Trophoblast cell (in vitro differentiated cells and primary cell): Measurements from ENCODE around the gene SLC9A4.

Experiments
- DNase-seq, 2 donors: peaks; one replicate each; pipeline ENCODE4 v3.0.0-alpha.2; 2016
- H2AFZ ChIP-seq: 2 replicates; pipeline ENCODE4 v1.6.1; 2013; ENCODE audit warnings: low read length, moderate library complexity, mild to moderate bottlenecking; ENCODE audit not compliant: insufficient read depth, poor library complexity
- H2AK5ac ChIP-seq: 2 replicates; pipeline ENCODE4 v1.6.1; 2013; ENCODE audit warnings: mild to moderate bottlenecking, low read length
- H2BK120ac ChIP-seq: 2 replicates; pipeline ENCODE4 v1.6.1; 2013; ENCODE audit warnings: low read length, mild to moderate bottlenecking, moderate library complexity; ENCODE audit not compliant: insufficient read depth, poor library complexity
- H2BK12ac ChIP-seq: 2 replicates; pipeline ENCODE4 v1.6.1; 2013; ENCODE audit warnings: mild to moderate bottlenecking, low read length, moderate library complexity
- H2BK5ac ChIP-seq: 2 replicates; pipeline ENCODE4 v1.6.1; 2013; ENCODE audit warnings: low read length, low read depth, moderate library complexity, mild to moderate bottlenecking; ENCODE audit not compliant: poor library complexity
- H3K14ac ChIP-seq: 2 replicates; pipeline ENCODE4 v1.6.1; 2013; ENCODE audit warnings: mild to moderate bottlenecking, low read length
- H3K18ac ChIP-seq: 2 replicates; pipeline ENCODE4 v1.6.1; 2013; ENCODE audit warnings: mild to moderate bottlenecking, low read length
- H3K23ac ChIP-seq: 2 replicates; pipeline ENCODE4 v1.6.1; 2013; ENCODE audit warnings: low read length
- H3K27ac ChIP-seq: 2 replicates; pipeline ENCODE4 v1.5.1; 2013; ENCODE audit warnings: low read depth, mild to moderate bottlenecking, inconsistent platforms, low read length, moderate library complexity
- H3K27me3 ChIP-seq: 2 replicates; pipeline ENCODE4 v1.6.1; 2013; ENCODE audit warnings: inconsistent platforms, mild to moderate bottlenecking, low read length, moderate library complexity; ENCODE audit not compliant: insufficient read depth
- H3K36me3 ChIP-seq, 2 experiments: 1 replicate in 1 of 2; 2 replicates in 1 of 2; pipeline ENCODE4 v1.6.1; 2013; ENCODE audit warnings: low read length in 2 of 2, mild to moderate bottlenecking in 2 of 2, moderate library complexity in 1 of 2; ENCODE audit not compliant: insufficient read depth in 2 of 2, control insufficient read depth in 1 of 2
- H3K4ac ChIP-seq: 2 replicates; pipeline ENCODE4 v1.6.1; 2013; ENCODE audit warnings: low read depth, mild to moderate bottlenecking, low read length, moderate library complexity
- H3K4me1 ChIP-seq, 2 experiments: 1 replicate in 1 of 2; 2 replicates in 1 of 2; pipeline ENCODE4 v1.6.1; 2013; ENCODE audit warnings: low read length in 2 of 2, mild to moderate bottlenecking in 2 of 2, moderate library complexity in 1 of 2; ENCODE audit not compliant: insufficient read depth in 2 of 2, control insufficient read depth in 1 of 2
- H3K4me2 ChIP-seq: 2 replicates; pipeline ENCODE4 v1.6.1; 2013; ENCODE audit warnings: inconsistent platforms, mild to moderate bottlenecking, low read length, moderate library complexity
- H3K4me3 ChIP-seq: 2 replicates; pipeline ENCODE4 v1.5.1; 2013; ENCODE audit warnings: mild to moderate bottlenecking, low read depth, low read length, inconsistent platforms
- H3K79me1 ChIP-seq: one replicate; pipeline ENCODE4 v1.6.1; 2013; ENCODE audit warnings: low read length
- H3K79me2 ChIP-seq: 2 replicates; pipeline ENCODE4 v1.6.1; 2013; ENCODE audit warnings: low read length, mild to moderate bottlenecking; ENCODE audit not compliant: control insufficient read depth, insufficient read depth, poor library complexity
- H3K9ac ChIP-seq: 2 replicates; pipeline ENCODE4 v1.6.1; 2013; ENCODE audit warnings: mild to moderate bottlenecking, low read length
- H3K9me3 ChIP-seq: 2 replicates; pipeline ENCODE4 v1.6.1; 2013; ENCODE audit warnings: low read depth, mild to moderate bottlenecking, control low read depth, inconsistent platforms, low read length; ENCODE audit not compliant: insufficient read depth
- H4K12ac ChIP-seq: 2 replicates; pipeline ENCODE4 v1.6.1; 2013; ENCODE audit warnings: low read depth, mild to moderate bottlenecking, low read length, moderate library complexity
- H4K8ac ChIP-seq: 2 replicates; pipeline ENCODE4 v1.6.1; 2013; ENCODE audit warnings: low read depth, mild to moderate bottlenecking, low read length, moderate library complexity
- H4K91ac ChIP-seq: one replicate; pipeline ENCODE4 v1.6.1; 2013; ENCODE audit warnings: low read depth, mild to moderate bottlenecking, low read length, moderate library complexity
- WGBS: extraction: QIAGEN DNeasy Blood & Tissue Kit; methylation state at CpG from one replicate; pipeline ENCODE4 v1.1.7; 2013; ENCODE audit warnings: missing lambda C conversion rate; ENCODE audit not compliant: insufficient read length, insufficient coverage; ENCODE audit errors: extremely low coverage; 5-methylcytosine and 5-hydroxymethylcytosine counted together

SLC9A4 gene

DNA sequence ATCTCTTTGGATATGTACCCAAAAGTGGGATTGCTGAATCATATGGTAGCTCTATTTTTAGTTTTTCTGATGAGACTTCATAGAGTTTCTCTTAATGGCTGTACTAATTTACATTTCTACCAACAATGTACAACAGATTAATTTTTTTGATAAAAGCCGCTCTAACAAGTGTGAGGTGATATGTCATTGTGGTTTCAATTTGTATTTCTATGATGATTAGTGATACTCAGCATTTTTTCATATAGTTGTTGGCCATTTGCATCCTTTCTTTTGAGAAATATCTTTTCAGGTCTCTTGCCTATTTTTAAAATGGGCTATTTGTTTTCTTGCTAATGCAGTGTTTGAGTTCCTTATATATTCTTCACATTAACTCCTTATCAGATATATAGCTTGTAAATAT, 45.8 kb upstream of the SLC9A4 start:
- H3K9ac ChIP-seq: no peak overlapping the region
- H3K4ac ChIP-seq: no peak overlapping the region
- H2AFZ ChIP-seq: no peak overlapping the region
- no peak overlapping the region for H3K4me2 ChIP-seq
- no peak overlapping the region for H3K23ac ChIP-seq
- H3K36me3 ChIP-seq: no peaks in the 10 kb centered on the region
- H3K79me2 ChIP-seq: no peaks in the 10 kb centered on the region
- no peak overlapping the region for H4K91ac ChIP-seq
- H4K8ac ChIP-seq: no peak overlapping the region
- H3K9me3 ChIP-seq: no peaks in the 10 kb centered on the region
- H3K4me1 ChIP-seq: no peaks in the 10 kb centered on the region
- H3K27ac ChIP-seq: no peak overlapping the region
- WGBS: no CpG with 5 or more reads among the region's 1 CpG
- no peak overlapping the region for H3K14ac ChIP-seq
- no peak for DNase-seq
- H3K4me3 ChIP-seq: no peak overlapping the region
- no peak overlapping the region for H3K18ac ChIP-seq
- H2AK5ac ChIP-seq: no peak overlapping the region
- H4K12ac ChIP-seq: no peak overlapping the region
- no peaks in the 10 kb centered on the region for H3K79me1 ChIP-seq
- no peak overlapping the region for H2BK5ac ChIP-seq
- H3K27me3 ChIP-seq: no peaks in the 10 kb centered on the region
- no peak overlapping the region for H2BK12ac ChIP-seq
- no peak overlapping the region for H2BK120ac ChIP-seq

GRCh38 chr2:102428573-102428972, 44.5 kb upstream of the SLC9A4 start:
- Histone ChIP-seq H3K9ac (no peak overlapping the region), H3K27me3 (no peaks in the 10 kb centered on the region), H3K9me3 (no peaks in the 10 kb centered on the region), H3K23ac (no peak overlapping the region), H3K14ac (no peak overlapping the region), H3K4me2 (no peak overlapping the region), H2AFZ (no peak overlapping the region), H3K79me1 (no peaks in the 10 kb centered on the region), H3K4me3 (no peak overlapping the region), H2BK5ac (no peak overlapping the region), H4K8ac (no peak overlapping the region), H3K36me3 (no peaks in the 10 kb centered on the region), H2BK120ac (no peak overlapping the region), H2AK5ac (no peak overlapping the region), H3K4me1 (peaks cover 0 to 3% of the 10 kb centered on the region in 2 experiments), H3K27ac (no peak overlapping the region), H4K12ac (no peak overlapping the region), H3K4ac (no peak overlapping the region), H2BK12ac (no peak overlapping the region), H3K79me2 (no peaks in the 10 kb centered on the region), H3K18ac (no peak overlapping the region), H4K91ac (no peak overlapping the region)
- no peak for DNase-seq
- no CpG with 5 or more reads among the region's 2 CpGs for WGBS

- Histone ChIP-seq H3K23ac (peak overlapping the region; percentile 47), H2BK12ac (no peak overlapping the region), H2BK120ac (no peak overlapping the region), H3K4me1 (peaks cover 0 to 3% of the 10 kb centered on the region in 2 experiments), H4K8ac (no peak overlapping the region), H3K4me2 (no peak overlapping the region), H4K91ac (no peak overlapping the region), H3K9me3 (no peaks in the 10 kb centered on the region), H3K4ac (no peak overlapping the region), H2BK5ac (no peak overlapping the region), H3K27ac (no peak overlapping the region), H4K12ac (no peak overlapping the region), H3K14ac (no peak overlapping the region), H3K27me3 (no peaks in the 10 kb centered on the region), H3K36me3 (no peaks in the 10 kb centered on the region), H3K9ac (no peak overlapping the region), H3K18ac (no peak overlapping the region), H3K4me3 (no peak overlapping the region), H2AFZ (no peak overlapping the region), H3K79me1 (no peaks in the 10 kb centered on the region), H3K79me2 (no peaks in the 10 kb centered on the region), H2AK5ac (no peak overlapping the region)
- no CpG with 5 or more reads among the region's 2 CpGs for WGBS
- DNase-seq: peak; percentile 32 to 65
Measured at GRCh38 chr2:102432386-102432785, 40.6 kb upstream of the SLC9A4 start.

GRCh38 chr2:102433973-102434654, 38.9 kb upstream of the SLC9A4 start:
- Histone ChIP-seq H3K4ac (no peak overlapping the region), H2BK120ac (no peak overlapping the region), H3K79me2 (no peaks in the 10 kb centered on the region), H2AFZ (no peak overlapping the region), H3K14ac (no peak overlapping the region), H3K4me1 (peaks cover under 1 to 4% of the 10 kb centered on the region in 2 experiments), H2BK12ac (no peak overlapping the region), H3K18ac (no peak overlapping the region), H3K4me3 (no peak overlapping the region), H4K8ac (no peak overlapping the region), H3K4me2 (no peak overlapping the region), H3K23ac (no peak overlapping the region), H4K12ac (no peak overlapping the region), H3K79me1 (no peaks in the 10 kb centered on the region), H3K9me3 (no peaks in the 10 kb centered on the region), H2BK5ac (no peak overlapping the region), H3K27ac (no peak overlapping the region), H3K27me3 (no peaks in the 10 kb centered on the region), H4K91ac (no peak overlapping the region), H3K9ac (no peak overlapping the region), H2AK5ac (no peak overlapping the region), H3K36me3 (no peaks in the 10 kb centered on the region)
- no CpG with 5 or more reads among the region's 4 CpGs for WGBS
- DNase-seq: peak; percentile 57 to 82
